Amniotic stem cell (primary cell): ENCODE results near the gene LRCH3.
A peak's percentile ranks its signal among the peaks of the same experiment; 100 is the strongest.

ENCODE experiments used
- DNase-seq: peaks from one replicate; lab custom pipeline; 2025; lab: John Stamatoyannopoulos, UW

The LRCH3 gene

GRCh38 chr3:197791892-197792647 is 1.0 kb downstream of the LRCH3 start:
- DNase-seq: no peak

- no peak for DNase-seq
Measured at GRCh38 chr3:197793247-197793646, 2.2 kb downstream of the LRCH3 start.

GRCh38 chr3:197794115-197794514 is 3.1 kb downstream of the LRCH3 start:
- DNase-seq: no peak

GRCh38 chr3:197795200-197795599 is 4.1 kb downstream of the LRCH3 start:
- no peak for DNase-seq

GRCh38 chr3:197796087-197796486 is 5.0 kb downstream of the LRCH3 start:
- DNase-seq: no peak

GRCh38 chr3:197798863-197799262 is 7.8 kb downstream of the LRCH3 start:
- DNase-seq: no peak

- no peak for DNase-seq
Measured at GRCh38 chr3:197800379-197800778, 9.3 kb downstream of the LRCH3 start.

GRCh38 chr3:197801891-197802778 is 11.1 kb downstream of the LRCH3 start:
- DNase-seq: no peak

GRCh38 chr3:197802779-197803459 is 11.9 kb downstream of the LRCH3 start:
- no peak for DNase-seq

- DNase-seq: no peak
Measured at GRCh38 chr3:197804511-197804910, 13.5 kb downstream of the LRCH3 start.

- DNase-seq: no peak
Measured at GRCh38 chr3:197807969-197808587, 17.0 kb downstream of the LRCH3 start.

GRCh38 chr3:197809356-197810020 is 18.4 kb downstream of the LRCH3 start:
- peak; percentile 32 for DNase-seq

GRCh38 chr3:197810901-197811300 is 19.8 kb downstream of the LRCH3 start:
- DNase-seq: no peak

- DNase-seq: no peak
Measured at GRCh38 chr3:197811343-197811742, 20.3 kb downstream of the LRCH3 start.

- no peak for DNase-seq
Measured at GRCh38 chr3:197814372-197814771, 23.3 kb downstream of the LRCH3 start.

- no peak for DNase-seq
Measured at GRCh38 chr3:197820550-197821335, 29.7 kb downstream of the LRCH3 start.

GRCh38 chr3:197829397-197830045 is 38.5 kb downstream of the LRCH3 start:
- no peak for DNase-seq

GRCh38 chr3:197830308-197830966 is 39.4 kb downstream of the LRCH3 start:
- DNase-seq: no peak

- DNase-seq: no peak
Measured at GRCh38 chr3:197830967-197831313, 39.9 kb downstream of the LRCH3 start.
